T-helper 2 cell (primary cell): Measurements from ENCODE around the gene PECR.
"Not testable (repeated sequence)": the region's sequence is repeated elsewhere in the genome, so short reads cannot be mapped to it uniquely, and the experiment has no call there.

Experiments used
- DNase-seq, 5 experiments: peaks; one replicate each; pipeline versions ENCODE4 v3.0.0 to v3.0.0-alpha.2; 2012 to 2022

The PECR gene

GRCh38 chr2:216104691-216105090 lies 23.1 kb upstream of the PECR start:
- DNase-seq = no peak

DNA sequence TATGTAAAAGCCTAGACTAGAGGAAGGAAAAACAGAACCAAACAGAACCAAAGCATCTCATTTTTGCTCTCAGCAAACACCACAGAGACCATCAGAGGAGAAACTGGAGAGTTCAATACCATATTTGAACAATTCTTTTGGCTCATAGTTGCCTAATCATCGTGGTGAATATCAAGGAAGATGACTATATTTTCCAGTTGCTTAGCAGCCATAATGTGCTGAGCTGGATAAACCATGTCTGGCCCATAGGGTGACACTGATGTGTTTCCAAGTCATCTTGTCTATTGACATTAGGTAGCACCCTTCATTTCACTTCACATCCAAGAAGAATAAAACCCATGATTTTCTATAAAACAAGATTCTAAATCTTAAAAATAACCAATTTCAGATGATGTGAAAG lies 21.6 kb upstream of the PECR start:
- DNase-seq = no peak

- DNase-seq = no peak
These were observed 19.5 kb upstream of the PECR start for GRCh38 chr2:216101109-216101508.

- no peak for DNase-seq
These were observed 17.1 kb upstream of the PECR start for GRCh38 chr2:216098421-216099334.

DNA sequence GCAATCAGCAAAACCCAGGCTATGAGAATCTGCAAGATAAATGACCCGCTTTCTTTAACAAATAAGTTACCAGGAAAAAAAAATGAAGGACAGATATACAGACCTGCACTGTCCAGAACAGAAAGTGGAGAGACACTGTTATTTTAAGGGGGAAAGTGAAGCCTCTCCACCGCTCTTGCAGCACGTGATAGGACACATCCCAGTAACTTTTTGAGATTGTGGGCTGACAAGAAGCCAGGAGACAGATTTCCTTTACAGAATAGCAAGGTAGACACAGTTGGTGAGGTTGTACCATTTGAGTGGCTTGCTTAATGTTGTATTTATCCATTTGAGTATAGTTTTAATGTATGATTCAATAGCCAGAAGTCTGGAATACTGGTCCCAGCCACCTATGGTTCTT lies 13.1 kb upstream of the PECR start:
- DNase-seq = no peak

- DNase-seq = no peak
These were observed 11.0 kb upstream of the PECR start for GRCh38 chr2:216092646-216093045.

DNA sequence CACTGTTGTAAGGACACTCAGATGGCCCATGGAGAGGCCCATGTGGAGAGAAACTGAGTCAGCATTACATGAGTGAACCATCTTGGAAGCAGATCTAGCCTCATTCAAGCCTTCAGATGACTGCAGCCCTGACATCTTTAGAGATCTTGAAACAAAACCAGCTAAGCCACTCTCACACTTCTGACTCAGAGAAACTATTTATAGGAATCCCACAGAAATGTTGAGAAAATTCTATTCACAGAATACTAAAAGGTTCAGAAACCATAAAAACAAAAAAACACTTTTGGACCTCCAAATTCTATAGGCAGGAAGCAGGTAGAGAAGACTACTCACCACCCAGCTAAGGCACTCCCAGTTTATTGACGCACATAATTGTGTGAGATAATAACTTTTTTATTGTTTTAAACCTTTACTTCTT lies 8.8 kb upstream of the PECR start:
- no peak for DNase-seq

GRCh38 chr2:216086207-216086893 lies 4.7 kb upstream of the PECR start:
- no peak for DNase-seq

DNA sequence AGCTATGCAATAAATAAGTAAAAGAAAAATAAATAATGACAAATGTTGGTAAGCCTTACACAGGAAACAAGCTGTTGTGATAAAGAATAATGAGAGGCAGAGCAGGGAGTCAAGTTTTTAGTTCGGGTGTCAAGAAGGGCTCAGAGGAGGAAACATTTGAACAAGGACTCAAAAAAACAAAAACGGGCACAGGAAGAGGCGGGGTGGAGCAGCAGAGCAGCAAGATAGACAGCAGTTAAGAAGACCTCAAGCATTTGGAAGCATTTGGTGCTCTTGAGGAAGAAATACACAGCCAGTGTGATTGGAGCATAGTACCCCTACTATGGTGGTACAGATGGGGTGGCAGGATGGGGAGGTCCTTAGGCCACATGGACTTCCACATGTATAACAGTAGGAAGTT lies 2.9 kb upstream of the PECR start:
- peak in 1 of 5 experiments; percentile 79 for DNase-seq

DNA sequence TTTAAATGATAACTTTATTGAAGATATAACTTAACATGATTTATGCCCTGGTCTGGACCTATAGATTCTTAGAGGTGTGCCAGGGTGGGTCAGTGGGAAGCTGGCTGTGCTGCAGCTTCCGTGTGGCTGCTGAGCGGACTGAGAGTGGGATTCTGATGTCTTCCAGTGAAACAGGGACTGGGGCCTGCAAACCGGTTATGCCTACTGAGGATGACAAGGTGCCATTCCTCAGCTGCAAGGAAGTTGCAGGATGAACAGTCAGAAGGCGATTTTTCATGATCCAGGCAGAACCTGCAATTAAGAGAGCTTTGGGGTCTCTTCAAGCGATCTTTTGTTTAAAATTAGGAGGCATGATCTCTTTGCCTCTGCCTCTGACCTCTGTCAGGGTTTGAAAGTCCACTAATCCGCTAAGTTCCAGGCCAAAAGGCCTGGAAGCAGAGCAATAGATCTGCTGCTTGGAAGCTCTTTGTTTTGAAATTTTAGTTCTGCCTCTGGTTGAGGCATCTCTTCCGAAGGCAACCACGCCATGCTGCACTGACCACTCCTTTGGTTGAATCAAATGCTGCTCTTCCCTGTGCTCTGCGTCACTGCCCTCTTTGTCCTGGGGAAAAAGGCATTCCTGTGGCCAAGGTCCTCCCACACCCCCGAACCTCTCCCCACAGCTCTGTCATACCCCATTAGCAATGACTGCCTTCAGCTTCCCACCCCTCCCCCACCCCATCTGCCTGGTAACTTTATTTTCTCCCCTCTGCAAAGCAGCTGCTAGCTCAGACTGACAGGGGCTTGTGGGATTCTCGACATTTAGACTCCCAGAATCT lies 2.1 kb upstream of the PECR start:
- no peak for DNase-seq

DNA sequence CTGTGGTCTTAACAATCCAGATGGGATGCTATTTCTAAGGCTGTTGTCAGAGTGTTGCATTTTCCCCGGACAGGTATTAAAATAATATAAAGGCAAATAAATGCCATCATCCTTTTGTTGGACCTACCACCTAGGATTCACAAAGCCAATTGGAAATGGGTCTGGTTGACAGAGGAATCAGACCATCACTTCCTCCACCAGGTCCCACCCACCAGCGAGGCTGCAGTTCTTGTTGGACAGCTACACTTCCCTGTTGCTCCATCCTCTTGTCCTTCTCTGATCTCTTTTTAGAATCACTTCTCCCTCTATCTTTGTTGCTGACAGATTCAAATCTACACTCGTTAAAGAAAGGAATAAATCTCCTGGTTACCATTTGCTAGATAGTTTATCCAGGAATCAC lies 1.2 kb upstream of the PECR start:
- no peak for DNase-seq

DNA sequence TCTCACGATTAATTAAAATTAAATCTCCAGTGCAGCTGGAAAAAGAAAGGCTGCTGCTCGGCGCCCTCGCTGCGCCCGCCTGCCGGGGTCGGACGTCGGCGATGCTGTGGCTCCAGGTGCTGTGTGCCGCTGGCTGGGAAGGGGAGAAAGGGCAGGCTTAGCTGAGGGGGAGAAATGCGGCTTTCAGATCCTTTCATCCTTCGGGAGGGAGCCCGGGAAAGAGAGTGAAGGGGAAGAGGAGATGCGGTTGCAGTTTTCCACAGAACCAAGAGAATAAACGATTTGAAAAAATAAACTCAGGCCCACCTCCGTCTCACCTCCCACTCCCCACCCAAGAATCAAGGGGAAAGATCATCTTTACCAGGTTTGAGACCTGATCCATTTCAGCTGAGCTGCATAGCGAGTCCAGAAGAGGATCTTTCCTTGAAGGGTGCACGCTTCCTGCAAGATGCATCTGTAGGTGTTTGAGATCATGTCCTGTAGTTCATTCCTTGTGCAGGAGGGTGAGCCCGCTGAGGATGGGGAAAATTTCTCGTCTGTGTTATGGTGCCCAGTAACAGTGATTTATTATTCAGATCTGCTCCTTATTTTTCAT lies 605 bp upstream of the PECR start:
- no peak for DNase-seq

GRCh38 chr2:216081012-216081411 lies 597 bp downstream of the PECR start:
- DNase-seq = no peak

DNA sequence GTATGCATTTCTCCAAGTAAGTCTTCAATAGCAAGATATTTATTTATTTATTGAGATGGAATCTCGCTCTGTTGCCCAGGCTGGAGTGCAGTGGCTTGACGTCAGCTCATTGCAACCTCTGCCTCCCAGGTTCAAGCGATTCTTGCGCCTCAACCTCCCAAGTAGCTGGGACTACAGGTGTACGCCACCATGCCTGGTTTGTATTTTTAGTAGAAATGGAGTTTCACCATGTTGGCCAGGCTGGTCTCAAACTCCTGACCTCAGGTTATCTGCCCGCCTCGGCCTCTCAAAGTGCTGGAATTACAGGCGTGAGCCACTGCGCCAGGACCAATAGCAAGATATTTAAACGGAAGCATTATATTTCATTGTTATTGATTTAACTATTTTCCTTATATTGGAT lies 1.6 kb downstream of the PECR start:
- DNase-seq = not testable (repeated sequence)

DNA sequence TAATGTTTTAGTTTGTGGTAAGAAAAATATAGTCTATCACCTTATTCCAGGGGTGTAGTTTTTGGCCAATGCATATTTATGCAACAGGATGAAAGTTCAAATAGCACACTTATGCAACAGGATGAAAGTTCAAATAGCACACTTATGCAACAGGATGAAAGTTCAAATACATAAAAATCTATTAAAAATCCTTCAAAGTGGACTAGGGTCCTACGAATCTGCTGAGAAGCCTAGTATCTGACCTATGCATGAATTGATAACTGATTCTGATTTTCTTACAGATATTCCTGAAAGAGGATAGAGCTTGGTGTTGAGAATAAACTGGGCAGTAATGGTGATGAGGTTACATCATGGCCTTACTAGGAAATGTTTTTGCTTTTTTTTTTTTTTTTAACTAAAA lies 2.8 kb downstream of the PECR start:
- DNase-seq = no peak

- DNase-seq = no peak
These were observed 5.8 kb downstream of the PECR start for GRCh38 chr2:216075510-216076485.

DNA sequence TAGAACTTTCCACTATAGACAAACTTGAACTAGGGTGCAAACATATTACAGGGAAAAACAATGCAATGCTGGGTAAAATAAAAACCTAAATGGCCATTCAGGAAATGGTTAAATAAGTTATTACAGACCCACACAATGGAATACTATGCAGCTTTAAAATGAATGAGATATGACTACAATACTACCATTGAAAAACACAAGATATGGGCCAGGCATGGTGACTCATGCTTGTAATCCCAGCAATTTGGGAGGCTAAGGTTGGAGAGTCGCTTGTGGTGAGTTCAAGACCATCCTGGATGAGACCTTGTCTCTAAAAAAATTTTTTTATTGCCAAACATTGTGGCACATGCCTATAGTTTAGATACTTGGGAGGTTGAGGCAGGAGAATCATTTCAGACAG lies 6.8 kb downstream of the PECR start:
- DNase-seq = no peak

DNA sequence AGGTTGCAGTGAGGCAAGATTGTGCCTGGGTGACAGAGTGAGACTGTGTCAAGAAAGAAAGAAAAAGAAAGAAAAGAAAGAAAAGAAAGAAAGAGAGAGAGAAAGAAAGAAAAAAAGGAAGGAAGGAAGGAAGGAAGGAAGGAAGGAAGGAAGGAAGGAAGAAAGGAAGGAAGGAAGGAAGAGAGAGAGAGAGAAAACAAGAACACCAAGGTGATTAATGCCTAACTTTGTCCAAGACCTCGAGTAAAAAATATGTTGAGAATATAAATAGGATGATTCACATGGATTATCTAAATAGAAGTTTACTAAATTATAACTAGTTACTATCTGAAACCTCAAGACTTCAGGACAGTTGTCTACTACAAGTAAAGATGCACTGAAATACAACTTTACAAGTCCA lies 7.2 kb downstream of the PECR start:
- DNase-seq = no peak

DNA sequence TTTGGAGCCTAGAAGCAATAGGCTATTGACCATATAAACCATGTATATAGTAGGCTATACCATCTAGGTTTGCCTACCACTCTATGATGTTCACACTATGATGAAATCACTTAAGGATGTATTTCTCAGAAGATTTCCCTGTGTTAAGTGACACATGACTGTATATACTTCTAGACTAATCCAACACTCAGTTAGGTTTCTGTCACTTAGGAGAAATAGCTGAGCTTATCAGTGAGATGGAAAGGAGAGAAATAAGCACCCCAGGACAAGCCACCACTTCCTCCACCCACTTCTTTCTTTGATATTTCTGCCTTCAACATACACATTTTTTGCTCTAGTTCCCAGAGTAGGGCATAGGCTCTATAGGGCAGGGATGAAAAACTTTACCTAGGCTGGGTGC lies 7.8 kb downstream of the PECR start:
- no peak for DNase-seq

GRCh38 chr2:216072473-216072872 lies 9.1 kb downstream of the PECR start:
- DNase-seq = no peak

DNA sequence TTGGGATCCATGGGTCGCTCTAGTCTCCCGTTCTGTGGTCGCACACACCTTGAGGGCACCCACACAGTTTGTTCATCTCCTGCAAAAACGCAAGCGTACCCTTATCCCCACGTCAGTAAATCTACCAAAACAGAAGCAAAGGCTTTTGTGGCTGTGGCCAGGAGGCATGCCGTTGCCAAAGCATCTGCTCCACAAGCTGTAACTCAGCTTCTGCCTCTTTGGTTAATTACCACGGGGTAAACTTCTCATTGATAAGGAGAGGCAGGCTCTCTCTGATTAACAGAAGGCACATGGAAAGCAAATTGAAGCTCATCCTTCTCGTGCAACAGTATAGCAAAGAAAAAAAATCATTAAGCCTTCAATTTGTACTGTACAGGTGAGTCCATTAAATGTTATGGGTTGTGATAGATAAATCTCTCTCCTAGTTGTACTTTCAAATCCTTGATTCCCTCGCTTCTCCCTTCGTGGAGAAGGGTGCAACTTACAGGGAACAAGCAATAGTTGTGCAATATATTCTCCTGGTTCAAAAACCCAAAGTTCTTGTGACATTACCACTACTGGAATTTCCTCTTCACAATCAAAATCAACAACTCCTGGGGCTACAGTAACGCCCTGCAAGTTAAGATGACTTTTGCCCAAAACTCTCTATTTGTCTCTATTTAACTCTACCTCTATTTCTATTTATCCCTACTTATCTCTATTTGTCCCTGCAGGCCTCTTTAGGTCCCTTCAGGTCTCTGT lies 10.3 kb downstream of the PECR start:
- no peak for DNase-seq
